GM23338 (cell line): ENCODE data around the gene MARK3.

ENCODE experiments used
- CREB1 ChIP-seq: fragments of 250-450 bp; sonication (Bioruptor Pico); IDR thresholded peaks from 2 replicates; pipeline ENCODE4 v1.5.0; 2020; ENCODE audit warnings: low read depth, mild to moderate bottlenecking, moderate library complexity
- CTCF ChIP-seq, 2 experiments: fragments of 200-600 bp in 1 of 2; sonication (generic) in 1 of 2; conservative IDR thresholded peaks; 2 replicates each; pipeline versions ENCODE4 v1.5.1 to v1.6.1; 2016 to 2017; ENCODE audit warnings: antibody characterized with exemption in 2 of 2, low read depth in 2 of 2, mild to moderate bottlenecking in 2 of 2, moderate library complexity in 1 of 2
- NANOG ChIP-seq: IDR thresholded peaks from 2 replicates; pipeline ENCODE4 v1.6.1; 2016; ENCODE audit warnings: antibody characterized with exemption, borderline replicate concordance
- POLR2AphosphoS5 ChIP-seq: IDR thresholded peaks from 2 replicates; pipeline ENCODE4 v1.6.1; 2016; ENCODE audit warnings: antibody characterized with exemption, low read depth

- no peak for TF ChIP-seq POLR2AphosphoS5
- TF ChIP-seq CTCF (conservative IDR thresholded peaks at IDR 0.05; ENCODE audit: low read depth in 2 of 2) = no peak
- no peak for TF ChIP-seq NANOG
- no peak for TF ChIP-seq CREB1 (CRISPR knock-in tag)
Measured at GRCh38 chr14:103526247-103526913, 141.2 kb downstream of the MARK3 start.
